NCI-H2081 (cell line): Measurements from ENCODE around the gene LACTB.
"Not testable (repeated sequence)": the region's sequence is repeated elsewhere in the genome, so short reads cannot be mapped to it uniquely, and the experiment has no call there.

Experiments
- DNase-seq, 2 experiments: peaks; one replicate each; lab custom pipeline; 2025; lab: John Stamatoyannopoulos, UW

Gene LACTB

GRCh38 chr15:63089260-63090043 is 32.2 kb upstream of the LACTB start:
- peak; percentile 27 to 46 for DNase-seq

DNA sequence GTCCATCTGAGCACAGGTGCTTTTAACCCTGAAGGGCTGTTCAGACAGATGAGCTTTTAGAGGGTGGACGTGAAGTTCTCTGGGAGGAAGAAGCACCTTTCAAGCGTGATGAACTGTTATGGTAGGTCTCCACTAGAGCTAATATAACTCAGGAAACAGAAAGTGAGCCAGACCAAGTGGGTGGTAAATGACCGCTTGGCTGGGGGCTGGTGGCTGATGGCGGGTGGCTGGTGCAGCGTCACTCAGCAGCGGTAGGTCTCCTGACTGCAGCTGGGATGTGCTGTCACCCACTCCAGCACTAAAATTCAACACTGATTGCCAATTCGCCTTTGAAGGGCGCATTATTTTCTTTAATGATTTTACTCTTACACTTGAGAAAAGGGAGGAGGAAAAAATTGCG is 31.2 kb upstream of the LACTB start:
- no peak for DNase-seq

DNA sequence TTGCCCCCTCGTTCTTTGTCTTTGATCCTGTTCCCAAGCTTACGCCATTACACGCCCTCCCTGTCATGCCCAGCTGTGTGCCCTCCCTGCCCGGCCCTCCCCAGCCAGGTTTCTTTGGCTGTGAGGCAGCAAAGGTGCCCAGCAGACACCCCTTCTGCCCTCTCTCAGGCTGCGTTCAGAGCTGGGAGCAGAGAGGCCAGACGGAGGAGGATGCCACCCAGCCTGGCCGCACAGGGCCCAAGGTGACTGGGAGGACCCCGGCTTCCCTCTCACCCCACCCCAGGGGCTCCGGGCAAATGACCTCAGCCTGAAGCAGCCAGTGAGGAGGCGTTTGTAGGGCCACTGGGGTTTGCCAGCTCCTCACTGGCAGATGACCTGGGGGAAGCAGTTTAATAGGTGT is 30.8 kb upstream of the LACTB start:
- DNase-seq: no peak

GRCh38 chr15:63091679-63092446 is 29.8 kb upstream of the LACTB start:
- DNase-seq: no peak

GRCh38 chr15:63093486-63094205 is 28.0 kb upstream of the LACTB start:
- DNase-seq: peak; percentile 67 to 78

DNA sequence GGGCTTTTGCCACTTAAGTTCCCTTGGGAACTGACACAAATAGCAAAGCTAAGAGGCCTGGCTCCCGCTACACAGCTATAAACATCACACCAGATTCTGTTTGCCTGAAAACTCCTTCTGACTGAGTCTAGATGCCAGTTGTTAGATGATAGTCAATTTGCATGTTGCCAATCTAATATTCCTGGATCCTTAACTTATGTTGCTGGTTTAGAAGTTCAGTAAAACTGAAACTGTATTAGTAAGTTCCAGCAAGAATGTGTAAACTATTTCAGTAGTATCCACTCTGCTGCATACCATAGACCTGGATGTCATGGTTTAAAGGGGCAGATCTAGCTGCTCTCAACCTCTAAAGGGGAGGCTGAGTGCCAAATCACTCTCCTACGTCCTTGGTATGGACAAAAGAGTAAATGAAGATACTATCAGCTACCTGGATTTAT is 27.1 kb upstream of the LACTB start:
- DNase-seq: no peak

DNA sequence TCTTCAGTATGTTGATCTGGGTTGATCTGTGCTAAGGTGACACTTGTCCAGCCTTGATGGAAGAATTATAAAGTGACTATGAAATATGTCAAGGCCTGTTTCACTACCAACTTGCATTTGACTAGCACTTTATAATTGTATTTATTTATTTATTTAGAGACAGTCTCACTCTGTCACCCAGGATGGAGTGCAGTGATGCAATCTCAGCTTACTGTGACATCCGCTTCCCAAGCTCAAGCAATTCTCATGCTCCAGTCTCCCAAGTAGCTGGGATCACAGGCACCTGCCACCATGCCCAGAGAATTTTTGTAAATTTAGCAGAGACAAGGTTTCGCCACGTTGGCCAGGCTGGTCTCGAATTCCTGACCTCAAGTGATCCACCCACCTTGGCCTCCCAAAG is 25.5 kb upstream of the LACTB start:
- DNase-seq: no peak

GRCh38 chr15:63098901-63099300 is 22.8 kb upstream of the LACTB start:
- DNase-seq: not testable (repeated sequence)

- not testable (repeated sequence) for DNase-seq
Observed at GRCh38 chr15:63099581-63099980, 22.1 kb upstream of the LACTB start.

- no peak for DNase-seq
Observed at GRCh38 chr15:63103416-63103815, 18.2 kb upstream of the LACTB start.

DNA sequence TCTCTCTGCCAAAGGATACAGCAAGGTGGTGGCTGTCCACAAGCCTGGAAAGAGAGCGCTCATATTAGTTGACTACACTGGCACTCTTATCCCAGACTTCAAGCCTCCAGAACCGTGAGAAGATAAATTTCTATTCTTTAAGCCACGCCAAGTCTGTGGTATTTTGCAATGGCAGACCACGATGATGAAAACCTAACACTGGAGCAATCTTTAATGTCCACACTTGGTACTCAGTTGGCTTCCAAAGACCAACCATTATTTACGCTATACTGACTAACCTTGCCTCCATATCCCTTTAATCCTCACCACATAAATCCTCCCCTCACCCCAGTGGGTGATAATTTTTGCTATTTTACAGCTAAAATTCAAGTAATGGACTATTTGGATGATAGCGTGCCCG is 16.9 kb upstream of the LACTB start:
- no peak for DNase-seq

DNA sequence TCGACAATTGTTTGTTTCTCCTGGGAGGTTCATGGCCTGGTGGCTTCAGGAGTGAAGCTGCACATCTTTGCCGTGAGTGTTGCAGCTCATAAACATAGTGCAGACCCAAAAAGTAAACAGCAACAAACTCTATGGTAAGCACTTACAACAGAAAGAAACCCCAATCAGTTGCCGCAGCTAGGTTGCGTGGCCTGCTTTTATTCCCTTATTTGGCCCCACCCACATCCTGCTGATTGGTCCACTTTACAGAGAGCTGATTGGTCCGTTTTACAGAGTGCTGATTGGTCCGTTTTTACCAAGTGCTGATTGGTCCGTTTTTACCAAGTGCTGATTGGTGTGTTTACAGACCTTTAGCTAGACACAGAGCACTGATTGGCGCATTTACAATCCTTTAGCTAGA is 16.3 kb upstream of the LACTB start:
- DNase-seq: not testable (repeated sequence)

DNA sequence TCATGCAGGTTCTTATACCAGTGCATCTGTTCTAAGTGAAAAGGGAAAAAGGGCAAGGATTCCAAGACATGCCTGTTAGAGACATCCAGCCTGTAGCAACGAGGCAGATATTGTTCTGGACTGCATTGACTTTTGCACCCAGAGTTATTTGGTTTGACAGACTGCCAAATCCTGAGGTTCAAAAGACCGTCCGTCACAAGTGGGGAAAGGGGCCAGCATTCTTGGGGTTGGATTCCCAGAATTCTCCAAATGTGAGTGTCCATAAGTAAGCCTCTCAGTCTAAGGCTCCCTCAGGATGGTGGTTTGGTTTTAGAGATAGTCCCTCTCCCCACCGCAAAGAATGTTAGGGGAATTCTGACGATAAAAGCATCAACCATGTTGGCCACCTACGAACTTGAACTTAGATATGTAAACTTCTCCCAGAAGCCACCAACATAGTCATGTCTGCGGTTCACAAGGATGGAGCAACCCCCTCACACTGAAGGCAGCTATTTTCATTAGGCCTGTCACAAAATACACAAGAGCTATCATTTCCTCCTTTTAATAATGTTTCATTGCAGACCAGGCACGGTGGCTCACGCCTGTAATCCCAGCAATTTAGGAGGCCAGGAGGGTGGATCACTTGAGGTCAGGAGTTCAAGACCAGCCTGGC is 13.6 kb upstream of the LACTB start:
- no peak for DNase-seq

- no peak for DNase-seq
Observed at GRCh38 chr15:63109498-63109897, 12.2 kb upstream of the LACTB start.

DNA sequence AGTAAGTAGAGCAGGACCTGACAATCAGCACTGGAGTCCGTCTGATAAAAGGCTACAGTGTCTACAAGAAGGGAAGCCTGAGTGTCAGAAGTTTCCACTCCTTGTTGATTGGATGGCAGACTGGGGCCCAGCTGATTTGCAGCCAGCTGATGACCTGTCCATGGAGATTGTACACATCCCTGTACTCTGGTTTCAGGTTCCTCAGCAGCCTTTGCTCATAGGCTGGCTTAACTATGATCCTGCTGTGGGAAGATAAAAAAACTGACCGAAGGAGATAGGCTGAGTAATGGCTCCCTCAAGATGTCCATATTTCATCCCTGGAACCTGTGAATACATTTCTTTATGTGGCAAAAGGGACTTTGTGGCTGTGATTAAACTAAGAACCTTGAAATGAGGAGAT is 11.7 kb upstream of the LACTB start:
- DNase-seq: no peak

- DNase-seq: no peak
Observed at GRCh38 chr15:63110428-63111026, 11.1 kb upstream of the LACTB start.

GRCh38 chr15:63111481-63111880 is 10.2 kb upstream of the LACTB start:
- DNase-seq: no peak

DNA sequence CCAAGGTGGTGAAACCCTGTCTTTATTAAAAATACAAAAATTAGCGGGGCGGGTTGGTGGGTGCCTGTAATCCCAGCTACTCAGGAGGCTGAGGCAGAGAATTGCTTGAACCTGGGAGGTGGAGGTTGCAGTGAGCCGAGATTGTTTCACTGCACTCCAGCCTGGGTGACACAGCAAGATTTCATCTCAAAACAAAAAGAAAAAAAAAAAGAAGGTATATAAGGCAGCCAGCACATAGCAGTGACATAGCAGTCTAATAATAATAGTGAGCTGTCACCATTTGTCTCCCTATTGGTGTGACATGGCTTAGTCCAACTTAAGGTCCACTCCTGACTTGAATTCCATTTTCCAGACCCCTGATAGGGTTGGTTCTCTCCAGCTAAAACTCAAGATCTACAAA is 8.8 kb upstream of the LACTB start:
- no peak for DNase-seq

- DNase-seq: no peak
Observed at GRCh38 chr15:63114465-63114864, 7.2 kb upstream of the LACTB start.

DNA sequence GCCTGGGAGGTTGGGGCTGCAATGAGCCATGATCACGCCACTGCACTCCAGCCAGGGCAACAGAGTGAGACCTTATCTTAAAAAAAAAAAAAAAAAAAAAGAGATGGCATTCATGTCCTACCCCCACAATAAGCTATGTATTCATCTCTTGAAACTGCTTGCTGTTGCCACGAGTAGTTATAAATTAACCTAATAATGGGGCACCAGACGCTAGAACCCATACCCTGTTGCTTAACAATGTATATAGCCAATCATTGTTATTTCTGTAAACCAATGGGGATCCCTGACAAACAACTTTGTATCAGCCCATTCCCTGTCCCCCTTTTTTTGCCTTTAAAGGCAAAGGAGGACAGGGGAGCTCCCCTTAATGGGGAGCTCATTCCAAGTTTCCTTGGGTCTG is 2.8 kb upstream of the LACTB start:
- no peak for DNase-seq

DNA sequence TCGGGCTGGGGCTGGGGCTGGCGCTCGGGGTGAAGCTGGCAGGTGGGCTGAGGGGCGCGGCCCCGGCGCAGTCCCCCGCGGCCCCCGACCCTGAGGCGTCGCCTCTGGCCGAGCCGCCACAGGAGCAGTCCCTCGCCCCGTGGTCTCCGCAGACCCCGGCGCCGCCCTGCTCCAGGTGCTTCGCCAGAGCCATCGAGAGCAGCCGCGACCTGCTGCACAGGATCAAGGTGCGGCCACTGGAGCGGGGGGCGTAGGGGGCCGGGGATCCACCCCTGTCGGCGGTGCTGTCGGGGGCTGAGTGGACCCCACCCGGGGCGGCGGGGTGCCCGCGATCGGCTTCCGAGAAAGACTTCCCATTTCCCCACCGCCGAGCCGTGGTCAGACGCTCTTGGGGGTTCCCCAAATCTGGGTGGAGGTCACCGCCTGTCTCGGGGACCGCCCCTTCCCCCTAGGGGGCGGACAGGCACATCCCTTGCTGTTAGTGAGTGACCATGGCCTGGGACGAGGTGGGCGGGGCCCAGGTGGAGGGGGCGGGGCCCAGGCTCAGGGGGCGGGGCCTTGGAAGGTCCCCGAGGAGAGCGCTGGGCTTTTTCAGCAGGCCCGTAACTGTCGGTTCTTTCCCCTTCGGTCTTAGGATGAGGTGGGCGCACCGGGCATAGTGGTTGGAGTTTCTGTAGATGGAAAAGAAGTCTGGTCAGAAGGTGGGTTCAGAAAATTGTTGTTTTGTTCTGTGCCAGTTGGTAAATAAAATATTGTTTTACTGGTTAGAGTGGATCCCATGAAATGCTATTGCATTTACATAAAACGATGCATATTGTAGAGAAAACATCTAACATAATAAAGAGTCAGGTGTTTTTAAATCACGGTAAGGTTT is 578 bp downstream of the LACTB start:
- DNase-seq: peak; percentile 40 to 57
